Fibroblast of skin of abdomen (primary cell): ENCODE data around the gene IFITM1. TPM values are rescaled to one million over a fixed set of nuclear protein-coding genes. Genes with fewer than 3 reads are reported as not detected.
"Not testable (repeated sequence)": the region's sequence is repeated elsewhere in the genome, so short reads cannot be mapped to it uniquely, and the experiment has no call there.

Experiments used
- DNase-seq: peaks from one replicate; pipeline ENCODE4 v3.0.0-alpha.2; 2013
- polyA plus RNA-seq, 2 experiments: library from polyadenylated mRNA; unstranded; fragments of 120-200 nt; gene quantifications; one replicate each; pipeline ENCODE4 v1.2.1, GENCODE V29; 2013; ENCODE audit not compliant: insufficient read length in 2 of 2

The IFITM1 gene
- polyA plus RNA-seq (2013, experiment 1 of 2; ENCODE audit: insufficient read length), result 61.1 TPM
- 62.5 TPM for polyA plus RNA-seq (2013, experiment 2 of 2; ENCODE audit: insufficient read length)

GRCh38 chr11:313787-314553 lies at the start of gene IFITM1:
TSS of gene IFITM1 (plus strand) at chr11:314040. CDS start at chr11:314171, 131 bp downstream.
- peak; percentile 72 for DNase-seq

GRCh38 chr11:266676-267439 lies 47.0 kb upstream of the IFITM1 start:
- DNase-seq, result no peak

- DNase-seq, result no peak
These were observed 46.3 kb upstream of the IFITM1 start for GRCh38 chr11:267491-267994.

GRCh38 chr11:268716-269145 lies 45.1 kb upstream of the IFITM1 start:
- not testable (repeated sequence) for DNase-seq

- DNase-seq, result no peak
These were observed 44.5 kb upstream of the IFITM1 start for GRCh38 chr11:269146-269890.

- no peak for DNase-seq
These were observed 43.2 kb upstream of the IFITM1 start for GRCh38 chr11:270451-271318.

GRCh38 chr11:271319-271715 lies 42.5 kb upstream of the IFITM1 start:
- no peak for DNase-seq

- no peak for DNase-seq
These were observed 41.5 kb upstream of the IFITM1 start for GRCh38 chr11:272195-272930.

- no peak for DNase-seq
These were observed 41.0 kb upstream of the IFITM1 start for GRCh38 chr11:272931-273198.

GRCh38 chr11:276219-276618 lies 37.6 kb upstream of the IFITM1 start:
- no peak for DNase-seq

- DNase-seq, result no peak
These were observed 35.6 kb upstream of the IFITM1 start, which contains the start of gene NLRP6 for GRCh38 chr11:278001-278951. TSS of gene NLRP6 (plus strand) at chr11:278407. CDS start at chr11:278570, 163 bp downstream.

- no peak for DNase-seq
These were observed 34.5 kb upstream of the IFITM1 start for GRCh38 chr11:279040-279965.

- no peak for DNase-seq
These were observed 33.7 kb upstream of the IFITM1 start for GRCh38 chr11:279966-280705.

- DNase-seq, result no peak
These were observed 32.9 kb upstream of the IFITM1 start for GRCh38 chr11:280706-281485.

GRCh38 chr11:281486-282161 lies 32.2 kb upstream of the IFITM1 start:
- no peak for DNase-seq

- DNase-seq, result no peak
These were observed 31.7 kb upstream of the IFITM1 start for GRCh38 chr11:282171-282570.
